H1 (cell line): ENCODE results near the gene SLC9A7. TPM values are rescaled to one million over a fixed set of nuclear protein-coding genes. Genes with fewer than 3 reads are reported as not detected.

ENCODE experiments used
- CTCF ChIA-PET: fragments of 300-600 bp; sonication (Branson Sonifier 250); formaldehyde crosslinking; loops from one replicate; lab custom pipeline; 2021; ENCODE audit not compliant: partially characterized antibody; lab: Charles Lee
- POLR2A ChIA-PET: fragments of 300-600 bp; sonication (Branson Sonifier 250); formaldehyde crosslinking; loops from one replicate; lab custom pipeline; 2021; ENCODE audit warnings: inconsistent platforms; ENCODE audit not compliant: partially characterized antibody; lab: Charles Lee
- DNase-seq, 2 experiments: peaks; one replicate each; pipeline versions ENCODE4 v3.0.0 to v3.0.0-alpha.2; 2010 to 2022; ENCODE audit warnings: low spot score in 2 of 2, low read depth in 1 of 2, mixed read lengths in 1 of 2
- FAIRE-seq: peaks from 2 replicates; lab custom pipeline; 2011; peaks lifted over from hg19 to GRCh38; lab: Jason Lieb, UNC
- H2AFZ ChIP-seq: 2 replicates; pipeline ENCODE4 v1.8.1; 2012; ENCODE audit warnings: low read length, inconsistent platforms
- H2AK5ac ChIP-seq: 2 replicates; pipeline ENCODE4 v1.6.1; 2013; ENCODE audit warnings: low read depth, low read length
- H2BK120ac ChIP-seq: replicated peaks from 2 replicates; pipeline ENCODE3; 2013; ENCODE audit warnings: low read depth, low read length, inconsistent platforms
- H2BK12ac ChIP-seq: 2 replicates; pipeline ENCODE4 v1.6.1; 2013; ENCODE audit warnings: low read depth, low read length
- H2BK15ac ChIP-seq: 2 replicates; pipeline ENCODE4 v1.6.1; 2013; ENCODE audit warnings: low read length
- H2BK20ac ChIP-seq: 2 replicates; pipeline ENCODE4 v1.6.1; 2013; ENCODE audit warnings: low read length
- H2BK5ac ChIP-seq: 2 replicates; pipeline ENCODE4 v1.6.1; 2013; ENCODE audit warnings: low read depth, low read length
- H3K14ac ChIP-seq: 2 replicates; pipeline ENCODE4 v1.6.1; 2013; ENCODE audit warnings: inconsistent platforms; ENCODE audit not compliant: insufficient read length
- H3K18ac ChIP-seq: 2 replicates; pipeline ENCODE4 v1.6.1; 2013; ENCODE audit warnings: low read length; ENCODE audit errors: extremely low read depth
- H3K23ac ChIP-seq: 2 replicates; pipeline ENCODE4 v1.6.1; 2013; ENCODE audit warnings: inconsistent platforms; ENCODE audit not compliant: insufficient read length
- H3K23me2 ChIP-seq: 2 replicates; pipeline ENCODE4 v1.6.1; 2013; ENCODE audit warnings: low read depth, low read length
- H3K27ac ChIP-seq: 2 replicates; pipeline ENCODE4 v1.6.1; 2011; ENCODE audit warnings: low read depth, low read length, inconsistent platforms
- H3K27me3 ChIP-seq, 4 experiments: replicated peaks in 1 of 4; 1 replicate in 1 of 4; 2 replicates in 3 of 4; pipeline versions ENCODE4 v1.6.1 to v1.8.1; 2011 to 2013; ENCODE audit warnings: low read length in 3 of 4, mild to moderate bottlenecking in 3 of 4, inconsistent platforms in 2 of 4, mixed read lengths in 2 of 4, moderate library complexity in 1 of 4; ENCODE audit not compliant: control insufficient read depth in 3 of 4, insufficient read depth in 3 of 4; ENCODE audit errors: extremely low read depth in 1 of 4
- H3K36me3 ChIP-seq, 4 experiments: 2 replicates each; pipeline versions ENCODE4 v1.6.1 to v1.8.1; 2011 to 2013; ENCODE audit warnings: mild to moderate bottlenecking in 4 of 4, low read length in 3 of 4, moderate library complexity in 2 of 4, control low read depth in 1 of 4, inconsistent platforms in 1 of 4; ENCODE audit not compliant: insufficient read depth in 4 of 4, control insufficient read depth in 2 of 4
- H3K4ac ChIP-seq: replicated peaks from 2 replicates; pipeline ENCODE3; 2013; ENCODE audit warnings: low read length, low read depth, mixed read lengths, inconsistent platforms; ENCODE audit not compliant: insufficient read length
- H3K4me1 ChIP-seq, 4 experiments: replicated peaks in 1 of 4; 1 replicate in 1 of 4; 2 replicates in 3 of 4; pipeline versions ENCODE4 v1.6.1 to v1.8.1; 2011 to 2013; ENCODE audit warnings: low read length in 3 of 4, inconsistent platforms in 2 of 4, mixed read lengths in 1 of 4; ENCODE audit not compliant: insufficient read depth in 4 of 4, control insufficient read depth in 3 of 4
- H3K4me2 ChIP-seq, 2 experiments: 2 replicates each; pipeline versions ENCODE4 v1.6.1 to v1.8.1; 2011 to 2013; ENCODE audit warnings: low read depth in 2 of 2, low read length in 2 of 2, control low read depth in 1 of 2, inconsistent platforms in 1 of 2, mild to moderate bottlenecking in 1 of 2; ENCODE audit not compliant: insufficient read depth in 1 of 2
- H3K4me3 ChIP-seq, 4 experiments: fragments of 200-600, 300-600 bp in 1 of 4; sonication (generic), shearing (Covaris generic), sonication (Bioruptor Twin) in 1 of 4; 2 replicates each; pipeline versions ENCODE4 v1.5.1 to v1.8.1; 2011 to 2016; ENCODE audit warnings: low read length in 4 of 4, low read depth in 3 of 4, control low read depth in 2 of 4, inconsistent platforms in 2 of 4, mild to moderate bottlenecking in 2 of 4, mixed read lengths in 1 of 4, moderate library complexity in 1 of 4; ENCODE audit not compliant: insufficient read depth in 2 of 4; ENCODE audit errors: extremely low read depth in 1 of 4
- H3K56ac ChIP-seq: replicated peaks from 2 replicates; pipeline ENCODE3; 2013; ENCODE audit warnings: low read depth, mild to moderate bottlenecking, mixed read lengths, low read length, inconsistent platforms; ENCODE audit not compliant: insufficient read length
- H3K79me1 ChIP-seq: 2 replicates; pipeline ENCODE4 v1.6.1; 2013; ENCODE audit warnings: low read depth, low read length, control low read depth
- H3K79me2 ChIP-seq, 2 experiments: 2 replicates each; pipeline versions ENCODE4 v1.6.1 to v1.8.1; 2012 to 2013; ENCODE audit warnings: low read length in 2 of 2, mild to moderate bottlenecking in 2 of 2, inconsistent platforms in 1 of 2; ENCODE audit not compliant: insufficient read depth in 2 of 2, control insufficient read depth in 1 of 2
- H3K9ac ChIP-seq, 4 experiments: replicated peaks in 1 of 4; 1 replicate in 1 of 4; 2 replicates in 3 of 4; pipeline versions ENCODE4 v1.6.1 to v1.8.1; 2011 to 2013; ENCODE audit warnings: low read depth in 3 of 4, low read length in 3 of 4, control low read depth in 2 of 4, mild to moderate bottlenecking in 2 of 4, moderate library complexity in 2 of 4, inconsistent platforms in 1 of 4; ENCODE audit errors: extremely low read depth in 1 of 4
- H3K9me3 ChIP-seq, 2 experiments: 2 replicates each; pipeline versions ENCODE4 v1.6.1 to v1.8.1; 2012 to 2013; ENCODE audit warnings: mild to moderate bottlenecking in 2 of 2, moderate library complexity in 2 of 2, control low read depth in 1 of 2, inconsistent platforms in 1 of 2, low read depth in 1 of 2, low read length in 1 of 2, mixed read lengths in 1 of 2; ENCODE audit not compliant: insufficient read depth in 2 of 2
- H4K20me1 ChIP-seq, 2 experiments: replicated peaks in 1 of 2; 2 replicates each; pipeline versions ENCODE3 to v1.8.1; 2011 to 2013; ENCODE audit warnings: inconsistent platforms in 2 of 2, low read length in 2 of 2, mild to moderate bottlenecking in 1 of 2; ENCODE audit not compliant: insufficient read depth in 2 of 2, control insufficient read depth in 1 of 2
- H4K5ac ChIP-seq: 2 replicates; pipeline ENCODE4 v1.6.1; 2013; ENCODE audit warnings: low read length, low read depth, mixed read lengths, inconsistent platforms; ENCODE audit not compliant: insufficient read length
- H4K8ac ChIP-seq: 2 replicates; pipeline ENCODE4 v1.8.0; 2013; ENCODE audit warnings: mild to moderate bottlenecking, moderate library complexity, low read length, inconsistent platforms; ENCODE audit not compliant: insufficient read depth; ENCODE audit errors: extremely low read depth
- H4K91ac ChIP-seq: replicated peaks from 2 replicates; pipeline ENCODE3; 2013; ENCODE audit warnings: low read length, mixed read lengths, inconsistent platforms; ENCODE audit not compliant: insufficient read length
- BRCA1 ChIP-seq: IDR thresholded peaks from 2 replicates; pipeline ENCODE4 v1.6.1; 2012; ENCODE audit warnings: low read depth, low read length, improper control_type of control experiment
- KDM5A ChIP-seq: fragments of 200-600 bp; IDR thresholded peaks from 2 replicates; pipeline ENCODE4 v1.7.1; 2012; ENCODE audit warnings: mild to moderate bottlenecking, low read length, inconsistent platforms, mixed read lengths
- RXRA ChIP-seq: IDR thresholded peaks from 2 replicates; pipeline ENCODE4 v1.6.1; 2011; ENCODE audit warnings: low read depth, mild to moderate bottlenecking, low read length, moderate library complexity; ENCODE audit not compliant: insufficient read depth
- TAF1 ChIP-seq: IDR thresholded peaks from 2 replicates; pipeline ENCODE4 v1.6.1; 2011; ENCODE audit warnings: mild to moderate bottlenecking, low read depth, low read length
- YY1 ChIP-seq: IDR thresholded peaks from 2 replicates; pipeline ENCODE4 v1.6.1; 2011; ENCODE audit warnings: low read depth, mild to moderate bottlenecking, low read length
- WGBS, 2 experiments: shearing (Covaris generic) in 1 of 2; methylation state at CpG; one replicate each; pipeline versions ENCODE4 v1.1.6 to v1.1.7; 2013 to 2015; ENCODE audit warnings: low lambda C conversion rate in 2 of 2, mixed read lengths in 2 of 2, inconsistent platforms in 1 of 2, low coverage in 1 of 2, missing lambda C conversion rate in 1 of 2; ENCODE audit not compliant: insufficient replicate concordance in 2 of 2, insufficient coverage in 1 of 2, insufficient read length in 1 of 2; ENCODE audit errors: extremely low coverage in 1 of 2, missing lambda C conversion rate in 1 of 2; 5-methylcytosine and 5-hydroxymethylcytosine counted together
- polyA plus RNA-seq, 7 experiments: library from polyadenylated mRNA; depleted of rRNA in 3 of 7; stranded (reverse) in 5 of 7; unstranded in 2 of 7; fragments of >200 nt in 5 of 7; fragments of 200-250 nt in 2 of 7; gene quantifications; 1 replicate in 5 of 7; 2 replicates in 1 of 7; 4 replicates in 1 of 7; pipeline versions ENCODE4 v1.2.1 to v1.2.3, GENCODE V29; 2011 to 2013; ENCODE audit warnings: missing spikeins in 2 of 7, mixed read lengths in 2 of 7
- total RNA-seq: library from RNA; stranded (reverse); fragmentation: NEBNext Ultra II Directional; extraction: Animal tissue kit (Norgen Biotek cat#: 25700); gene quantifications from 2 replicates; pipeline ENCODE4 v1.2.1, GENCODE V29; 2021

The SLC9A7 gene
- total and polyA plus RNA-seq, 2 of the 8 experiments (the other 6 are each of a cell fraction or from before 2014, with no cell fraction given), result 6.7 to 17.2 TPM

- Histone ChIP-seq H2AK5ac (no peak overlapping the region), H2BK15ac (no peak overlapping the region), H3K4me1 (no peaks in the 10 kb centered on the region), H4K5ac (no peak overlapping the region), H3K9me3 (no peaks in the 10 kb centered on the region), H4K8ac (no peak overlapping the region), H3K36me3 (no peaks in the 10 kb centered on the region), H2BK5ac (no peak overlapping the region), H3K14ac (no peak overlapping the region), H3K23ac (no peak overlapping the region), H4K91ac (no peak overlapping the region), H3K23me2 (no peaks in the 10 kb centered on the region), H3K79me2 (no peaks in the 10 kb centered on the region), H3K56ac (no peak overlapping the region), H2BK20ac (no peak overlapping the region), H3K27me3 (no peaks in the 10 kb centered on the region), H2BK12ac (no peak overlapping the region), H3K18ac (no peak overlapping the region), H4K20me1 (peaks cover 0 to 2% of the 10 kb centered on the region in 2 experiments), H2AFZ (no peak overlapping the region), H2BK120ac (no peak overlapping the region), H3K4ac (no peak overlapping the region), H3K27ac (no peak overlapping the region), H3K4me3 (no peak overlapping the region), H3K4me2 (no peak overlapping the region), H3K79me1 (no peaks in the 10 kb centered on the region), H3K9ac (no peak overlapping the region)
- POLR2A ChIA-PET, result no interaction called here
- 85% methylated on average over 4 of the region's 4 CpGs; no CpG with 5 or more reads in 1 of the 2 experiments for WGBS, 2 experiments
- TF ChIP-seq KDM5A, result no peak
- TF ChIP-seq TAF1, result no peak
- TF ChIP-seq YY1, result no peak
- no peak for TF ChIP-seq BRCA1
- TF ChIP-seq RXRA, result no peak
- CTCF ChIA-PET, result no interaction called here
- DNase-seq (no peak), FAIRE-seq (no peak)
Observed at GRCh38 chrX:46703980-46704379, 54.9 kb downstream of the SLC9A7 start.
